ENCODE results near the gene PPP4C. TPM values are rescaled to one million over a fixed set of nuclear protein-coding genes. Genes with fewer than 3 reads are reported as not detected.

PPP4C gene
- total and polyA plus RNA-seq, 4 donors: 51.6 to 104 (median 77.8) TPM

- 81% methylated on average over 3 of the region's 6 CpGs for WGBS (ENCODE audit: insufficient coverage)
- Histone ChIP-seq H3K27me3 (ENCODE audit: control insufficient read depth, insufficient read depth, low read length) (no peaks in the 10 kb centered on the region), H3K9me3 (ENCODE audit: control insufficient read depth, insufficient read depth, low read length) (no peaks in the 10 kb centered on the region), H3K4me3 (ENCODE audit: low read depth, low read length) (no peak overlapping the region), H3K36me3 (ENCODE audit: control insufficient read depth, insufficient read depth, low read length) (peaks cover 68% of the 10 kb centered on the region), H3K4me1 (ENCODE audit: control insufficient read depth, insufficient read depth, low read length) (peaks cover 7% of the 10 kb centered on the region), H3K27ac (ENCODE audit: low read depth, low read length) (no peak overlapping the region)
- no peak for DNase-seq (ENCODE audit: low read depth in 4 of 6, low spot score in 6 of 6)
Measured at GRCh38 chr16:30085820-30086219, 10.0 kb downstream of the PPP4C start.

GRCh38 chr16:30086291-30087140 is 10.7 kb downstream of the PPP4C start:
- peaks cover 61% of the 10 kb centered on the region for H3K36me3 ChIP-seq (ENCODE audit: control insufficient read depth, insufficient read depth, low read length)
- 83% methylated on average over 16 of the region's 27 CpGs for WGBS (ENCODE audit: insufficient coverage)
- no peak for DNase-seq (ENCODE audit: low read depth in 4 of 6, low spot score in 6 of 6)
- H3K27ac ChIP-seq (ENCODE audit: low read depth, low read length): no peak overlapping the region
- H3K27me3 ChIP-seq (ENCODE audit: control insufficient read depth, insufficient read depth, low read length): no peaks in the 10 kb centered on the region
- peaks cover 11% of the 10 kb centered on the region for H3K4me1 ChIP-seq (ENCODE audit: control insufficient read depth, insufficient read depth, low read length)
- no peaks in the 10 kb centered on the region for H3K9me3 ChIP-seq (ENCODE audit: control insufficient read depth, insufficient read depth, low read length)
- H3K4me3 ChIP-seq (ENCODE audit: low read depth, low read length): no peak overlapping the region

GRCh38 chr16:30087181-30087898 is 11.5 kb downstream of the PPP4C start:
- no peak overlapping the region for H3K27ac ChIP-seq (ENCODE audit: low read depth, low read length)
- 89% methylated on average over 10 of the region's 11 CpGs for WGBS (ENCODE audit: insufficient coverage)
- H3K36me3 ChIP-seq (ENCODE audit: control insufficient read depth, insufficient read depth, low read length): peaks cover 54% of the 10 kb centered on the region
- peaks cover 18% of the 10 kb centered on the region for H3K4me1 ChIP-seq (ENCODE audit: control insufficient read depth, insufficient read depth, low read length)
- no peak overlapping the region for H3K4me3 ChIP-seq (ENCODE audit: low read depth, low read length)
- H3K27me3 ChIP-seq (ENCODE audit: control insufficient read depth, insufficient read depth, low read length): no peaks in the 10 kb centered on the region
- DNase-seq (ENCODE audit: low read depth in 4 of 6, low spot score in 6 of 6): no peak
- no peaks in the 10 kb centered on the region for H3K9me3 ChIP-seq (ENCODE audit: control insufficient read depth, insufficient read depth, low read length)

GRCh38 chr16:30088237-30088831 is 12.5 kb downstream of the PPP4C start:
- Histone ChIP-seq H3K27me3 (ENCODE audit: control insufficient read depth, insufficient read depth, low read length) (no peaks in the 10 kb centered on the region), H3K4me3 (ENCODE audit: low read depth, low read length) (no peak overlapping the region), H3K36me3 (ENCODE audit: control insufficient read depth, insufficient read depth, low read length) (peaks cover 50% of the 10 kb centered on the region), H3K9me3 (ENCODE audit: control insufficient read depth, insufficient read depth, low read length) (no peaks in the 10 kb centered on the region), H3K27ac (ENCODE audit: low read depth, low read length) (no peak overlapping the region), H3K4me1 (ENCODE audit: control insufficient read depth, insufficient read depth, low read length) (peaks cover 23% of the 10 kb centered on the region)
- WGBS (ENCODE audit: insufficient coverage): 76% methylated on average over 6 of the region's 10 CpGs
- no peak for DNase-seq (ENCODE audit: low read depth in 4 of 6, low spot score in 6 of 6)

GRCh38 chr16:30088832-30089624 is 13.2 kb downstream of the PPP4C start:
- peaks cover 23% of the 10 kb centered on the region for H3K4me1 ChIP-seq (ENCODE audit: control insufficient read depth, insufficient read depth, low read length)
- H3K4me3 ChIP-seq (ENCODE audit: low read depth, low read length): no peak overlapping the region
- H3K27me3 ChIP-seq (ENCODE audit: control insufficient read depth, insufficient read depth, low read length): no peaks in the 10 kb centered on the region
- peaks cover 50% of the 10 kb centered on the region for H3K36me3 ChIP-seq (ENCODE audit: control insufficient read depth, insufficient read depth, low read length)
- DNase-seq (ENCODE audit: low read depth in 4 of 6, low spot score in 6 of 6): no peak
- WGBS (ENCODE audit: insufficient coverage): 78% methylated on average over 21 of the region's 22 CpGs
- no peak overlapping the region for H3K27ac ChIP-seq (ENCODE audit: low read depth, low read length)
- no peaks in the 10 kb centered on the region for H3K9me3 ChIP-seq (ENCODE audit: control insufficient read depth, insufficient read depth, low read length)

- Histone ChIP-seq H3K36me3 (ENCODE audit: control insufficient read depth, insufficient read depth, low read length) (peaks cover 44% of the 10 kb centered on the region), H3K27ac (ENCODE audit: low read depth, low read length) (no peak overlapping the region), H3K4me3 (ENCODE audit: low read depth, low read length) (no peak overlapping the region), H3K9me3 (ENCODE audit: control insufficient read depth, insufficient read depth, low read length) (no peaks in the 10 kb centered on the region), H3K4me1 (ENCODE audit: control insufficient read depth, insufficient read depth, low read length) (peaks cover 37% of the 10 kb centered on the region), H3K27me3 (ENCODE audit: control insufficient read depth, insufficient read depth, low read length) (no peaks in the 10 kb centered on the region)
- DNase-seq (ENCODE audit: low read depth in 4 of 6, low spot score in 6 of 6): no peak
- WGBS (ENCODE audit: insufficient coverage): 32% methylated on average over 13 of the region's 26 CpGs
Measured at GRCh38 chr16:30090610-30091331, 15.0 kb downstream of the PPP4C start.

GRCh38 chr16:30091474-30092372 is 15.9 kb downstream of the PPP4C start, which contains the start of gene TBX6:
Gene TBX6 (minus strand): TSS chr16:30091924. CDS start chr16:30091193, 731 bp downstream.
- Histone ChIP-seq H3K27me3 (ENCODE audit: control insufficient read depth, insufficient read depth, low read length) (no peaks in the 10 kb centered on the region), H3K4me1 (ENCODE audit: control insufficient read depth, insufficient read depth, low read length) (peaks cover 42% of the 10 kb centered on the region), H3K9me3 (ENCODE audit: control insufficient read depth, insufficient read depth, low read length) (no peaks in the 10 kb centered on the region), H3K27ac (ENCODE audit: low read depth, low read length) (peak within 1 kb of the TSS; percentile 80), H3K36me3 (ENCODE audit: control insufficient read depth, insufficient read depth, low read length) (peaks cover 35% of the 10 kb centered on the region), H3K4me3 (ENCODE audit: low read depth, low read length) (peak within 1 kb of the TSS; percentile 69)
- WGBS (ENCODE audit: insufficient coverage): under 1% methylated on average over 69 of the region's 76 CpGs
- DNase-seq (ENCODE audit: low read depth in 4 of 6, low spot score in 6 of 6): peak; percentile 63 to 97 (median 80)

- H3K36me3 ChIP-seq (ENCODE audit: control insufficient read depth, insufficient read depth, low read length): peaks cover 30% of the 10 kb centered on the region
- H3K27me3 ChIP-seq (ENCODE audit: control insufficient read depth, insufficient read depth, low read length): no peaks in the 10 kb centered on the region
- peaks cover 49% of the 10 kb centered on the region for H3K4me1 ChIP-seq (ENCODE audit: control insufficient read depth, insufficient read depth, low read length)
- H3K27ac ChIP-seq (ENCODE audit: low read depth, low read length): peak overlapping the region; percentile 80
- H3K4me3 ChIP-seq (ENCODE audit: low read depth, low read length): peak overlapping the region; percentile 69
- WGBS (ENCODE audit: insufficient coverage): 8% methylated on average over 16 of the region's 22 CpGs
- H3K9me3 ChIP-seq (ENCODE audit: control insufficient read depth, insufficient read depth, low read length): no peaks in the 10 kb centered on the region
- peak in 3 of 6 donors; percentile 31 to 79 (median 65) for DNase-seq (ENCODE audit: low read depth in 4 of 6, low spot score in 6 of 6)
Measured at GRCh38 chr16:30092373-30093010, 16.7 kb downstream of the PPP4C start.

Data from spinal cord (tissue), 10 donors.